ENCODE data around the gene CA10.

Gene CA10

GRCh38 chr17:52145476-52145875 is 13.0 kb downstream of the CA10 start:
- no peak for DNase-seq

- DNase-seq, result no peak
Observed at GRCh38 chr17:52143542-52143941, 15.0 kb downstream of the CA10 start.

- DNase-seq, result no peak
Observed at GRCh38 chr17:52140601-52141000, 17.9 kb downstream of the CA10 start.

GRCh38 chr17:52138752-52139151 is 19.8 kb downstream of the CA10 start:
- no peak for DNase-seq

GRCh38 chr17:52138350-52138749 is 20.2 kb downstream of the CA10 start:
- DNase-seq, result no peak

- DNase-seq, result no peak
Observed at GRCh38 chr17:52136166-52136565, 22.3 kb downstream of the CA10 start.

- no peak for DNase-seq
Observed at GRCh38 chr17:52134641-52135040, 23.9 kb downstream of the CA10 start.

GRCh38 chr17:52128721-52129120 is 29.8 kb downstream of the CA10 start:
- no peak for DNase-seq

- no peak for DNase-seq
Observed at GRCh38 chr17:52124993-52125392, 33.5 kb downstream of the CA10 start.

- DNase-seq, result no peak
Observed at GRCh38 chr17:52124561-52124960, 34.0 kb downstream of the CA10 start.

GRCh38 chr17:52120465-52120864 is 38.0 kb downstream of the CA10 start:
- DNase-seq, result no peak

GRCh38 chr17:52110923-52111581 is 47.5 kb downstream of the CA10 start:
- DNase-seq, result no peak

- peak; percentile 38 to 44 for DNase-seq
Observed at GRCh38 chr17:52106638-52107261, 51.8 kb downstream of the CA10 start.

GRCh38 chr17:52106072-52106471 is 52.4 kb downstream of the CA10 start:
- DNase-seq, result no peak

GRCh38 chr17:52105591-52105990 is 52.9 kb downstream of the CA10 start:
- no peak for DNase-seq

- no peak for DNase-seq
Observed at GRCh38 chr17:52096056-52096455, 62.5 kb downstream of the CA10 start.

- DNase-seq, result no peak
Observed at GRCh38 chr17:52084176-52084575, 74.3 kb downstream of the CA10 start.

- DNase-seq, result no peak
Observed at GRCh38 chr17:52079496-52079895, 79.0 kb downstream of the CA10 start.

GRCh38 chr17:52071712-52072111 is 86.8 kb downstream of the CA10 start:
- DNase-seq, result no peak

GRCh38 chr17:52064791-52065211 is 93.7 kb downstream of the CA10 start:
- DNase-seq, result no peak

GRCh38 chr17:52049496-52049895 is 109.0 kb downstream of the CA10 start:
- DNase-seq, result no peak

GRCh38 chr17:52049051-52049450 is 109.5 kb downstream of the CA10 start:
- DNase-seq, result no peak

GRCh38 chr17:52048137-52048898 is 110.2 kb downstream of the CA10 start:
- no peak for DNase-seq

- DNase-seq, result no peak
Observed at GRCh38 chr17:52047086-52047485, 111.4 kb downstream of the CA10 start.

All from inflammatory macrophage (primary cell).